HepG2 (cell line): Measurements from ENCODE around the gene SUMO4. TPM values are rescaled to one million over a fixed set of nuclear protein-coding genes. Genes with fewer than 3 reads are reported as not detected.

ENCODE experiments used
- ETV5 ChIP-seq: IDR thresholded peaks from 2 replicates; pipeline ENCODE4 v1.6.1; 2018; ENCODE audit warnings: missing biosample characterization, missing genetic modification reagents, inconsistent platforms, borderline replicate concordance
- HES4 ChIP-seq: sonication (generic); formaldehyde crosslinking; IDR thresholded peaks from 2 replicates; pipeline ENCODE4 v1.9.0; 2021; ENCODE audit warnings: mild to moderate bottlenecking, missing genetic modification reagents, borderline replicate concordance
- HHEX ChIP-seq: IDR thresholded peaks from 2 replicates; pipeline ENCODE4 v1.6.1; 2016; ENCODE audit warnings: control low read depth
- HNF1A ChIP-seq, 2 experiments: sonication (generic) in 1 of 2; formaldehyde crosslinking in 1 of 2; IDR thresholded peaks; 2 replicates each; pipeline versions ENCODE4 v1.4.0 to v1.6.1; 2016 to 2020; ENCODE audit warnings: borderline replicate concordance in 1 of 2, low read depth in 1 of 2, mild to moderate bottlenecking in 1 of 2, missing genetic modification reagents in 1 of 2
- IKZF1 ChIP-seq: fragments of 450-650 bp; IDR thresholded peaks from 2 replicates; pipeline ENCODE4 v1.7.1; 2016
- MIXL1 ChIP-seq: IDR thresholded peaks from 2 replicates; pipeline ENCODE4 v1.6.1; 2016
- MYC ChIP-seq: sonication (generic); formaldehyde crosslinking; IDR thresholded peaks from 2 replicates; pipeline ENCODE4 v1.9.0; 2021; ENCODE audit warnings: missing genetic modification reagents, borderline replicate concordance
- PAX8 ChIP-seq: sonication (generic); formaldehyde crosslinking; IDR thresholded peaks from 2 replicates; pipeline ENCODE4 v1.8.0; 2022; ENCODE audit warnings: mild to moderate bottlenecking, missing genetic modification reagents, borderline replicate concordance
- SOX6 ChIP-seq, 2 experiments: fragments of 450-650 bp in 1 of 2; sonication (generic) in 1 of 2; formaldehyde crosslinking in 1 of 2; IDR thresholded peaks; 2 replicates each; pipeline versions ENCODE4 v1.4.0 to v1.6.1; 2017 to 2020; ENCODE audit warnings: antibody characterized with exemption in 1 of 2, mild to moderate bottlenecking in 1 of 2, missing genetic modification reagents in 1 of 2
- TEAD2 ChIP-seq: sonication (generic); formaldehyde crosslinking; IDR thresholded peaks from 2 replicates; pipeline ENCODE4 v1.9.0; 2021; ENCODE audit warnings: missing genetic modification reagents
- ZFP36 ChIP-seq: fragments of 150-350 bp; IDR thresholded peaks from 2 replicates; pipeline ENCODE4 v1.6.1; 2018; ENCODE audit warnings: borderline replicate concordance, low read length, low read depth; ENCODE audit not compliant: partially characterized antibody
- ZFX ChIP-seq: sonication (generic); formaldehyde crosslinking; IDR thresholded peaks from 2 replicates; pipeline ENCODE4 v1.4.0; 2020; ENCODE audit warnings: mild to moderate bottlenecking, low read depth, missing genetic modification reagents, moderate library complexity
- ZFYVE20 ChIP-seq: sonication (generic); formaldehyde crosslinking; IDR thresholded peaks from 2 replicates; pipeline ENCODE4 v1.8.0; 2023; ENCODE audit warnings: low read depth, mild to moderate bottlenecking, moderate library complexity, missing genetic modification reagents, borderline replicate concordance
- ZGPAT ChIP-seq: IDR thresholded peaks from 2 replicates; pipeline ENCODE4 v1.6.1; 2016; ENCODE audit warnings: mild to moderate bottlenecking
- ZHX1 ChIP-seq: sonication (generic); formaldehyde crosslinking; IDR thresholded peaks from 2 replicates; pipeline ENCODE4 v1.8.1; 2022; ENCODE audit warnings: low read depth, mild to moderate bottlenecking, missing genetic modification reagents
- ZNF432 ChIP-seq: sonication (generic); formaldehyde crosslinking; IDR thresholded peaks from 2 replicates; pipeline ENCODE4 v1.5.0; 2020; ENCODE audit warnings: missing genetic modification reagents, mild to moderate bottlenecking, borderline replicate concordance
- ZNF451 ChIP-seq: sonication (generic); formaldehyde crosslinking; IDR thresholded peaks from 2 replicates; pipeline ENCODE4 v1.5.0; 2020; ENCODE audit warnings: mild to moderate bottlenecking, missing genetic modification reagents
- ZNF564 ChIP-seq: sonication (generic); formaldehyde crosslinking; IDR thresholded peaks from 2 replicates; pipeline ENCODE4 v1.8.1; 2023; ENCODE audit warnings: mild to moderate bottlenecking, missing genetic modification reagents
- polyA plus RNA-seq, 8 experiments: library from polyadenylated mRNA; depleted of rRNA in 3 of 8; stranded (reverse) in 7 of 8; unstranded in 1 of 8; fragments of >200 nt; fragmentation: Illumina TruSeq in 4 of 8; extraction: Trizol in 4 of 8; gene quantifications; 2 replicates each; pipeline versions ENCODE4 v1.2.1 to v1.2.3, GENCODE V29; 2011 to 2016; ENCODE audit warnings: low read depth in 4 of 8, missing spikeins in 1 of 8, mixed read lengths in 1 of 8; ENCODE audit not compliant: insufficient read depth in 1 of 8
- total RNA-seq, 5 experiments: library from RNA; depleted of rRNA; stranded (reverse); fragments of >200 nt; fragmentation: Illumina TruSeq; extraction: Trizol; gene quantifications; 2 replicates each; pipeline ENCODE4 v1.2.3, GENCODE V29; 2016; ENCODE audit warnings: low read depth in 1 of 5
- TF ChIP-seq, protein P1 (sequence below): IDR thresholded peaks from 2 replicates; pipeline ENCODE4 v1.6.1; 2018; ENCODE audit warnings: missing genetic modification reagents

The SUMO4 gene
- total and polyA plus RNA-seq, 2 of the 13 experiments (the other 11 are each of a cell fraction or from before 2014, with no cell fraction given) = 0.22 to 1.2 TPM

GRCh38 chr6:149431905-149432775 lies 32.1 kb downstream of the SUMO4 start (continued):
- TF ChIP-seq HNF1A (IDR thresholded peaks at IDR 0.05; ENCODE audit: low read depth) (no peak), HNF1A (CRISPR knock-in tag; IDR thresholded peaks at IDR 0.05; ENCODE audit: borderline replicate concordance) (no peak), HES4 (CRISPR knock-in tag) (no peak), ZNF564 (CRISPR knock-in tag) (no peak), SOX6 (IDR thresholded peaks at IDR 0.05) (no peak), SOX6 (CRISPR knock-in tag; IDR thresholded peaks at IDR 0.05) (peak; percentile 67), ZHX1 (0 out of 2 replicates have a peak, but pooled peaks have one; percentile 41), IKZF1 (no peak), ZFP36 (peak; percentile 49), ZFYVE20 (CRISPR knock-in tag) (no peak), MIXL1 (CRISPR knock-in tag) (peak; percentile 84), ZFX (no peak; the same call in 1 of the 2 replicates), MYC (CRISPR knock-in tag) (peak; percentile 46; the same call in 1 of the 2 replicates), TEAD2 (CRISPR knock-in tag) (no peak), PAX8 (CRISPR knock-in tag) (no peak), ZNF451 (0 out of 2 replicates have a peak, but pooled peaks have one; percentile 60), ETV5 (CRISPR knock-in tag) (peak; percentile 60), ZNF432 (CRISPR knock-in tag) (no peak), ZGPAT (CRISPR knock-in tag) (peak; percentile 70), HHEX (CRISPR knock-in tag) (no peak)
- TF ChIP-seq, protein P1, sequence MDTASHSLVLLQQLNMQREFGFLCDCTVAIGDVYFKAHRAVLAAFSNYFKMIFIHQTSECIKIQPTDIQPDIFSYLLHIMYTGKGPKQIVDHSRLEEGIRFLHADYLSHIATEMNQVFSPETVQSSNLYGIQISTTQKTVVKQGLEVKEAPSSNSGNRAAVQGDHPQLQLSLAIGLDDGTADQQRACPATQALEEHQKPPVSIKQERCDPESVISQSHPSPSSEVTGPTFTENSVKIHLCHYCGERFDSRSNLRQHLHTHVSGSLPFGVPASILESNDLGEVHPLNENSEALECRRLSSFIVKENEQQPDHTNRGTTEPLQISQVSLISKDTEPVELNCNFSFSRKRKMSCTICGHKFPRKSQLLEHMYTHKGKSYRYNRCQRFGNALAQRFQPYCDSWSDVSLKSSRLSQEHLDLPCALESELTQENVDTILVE (CRISPR knock-in tag) = 0 out of 2 replicates have a peak, but pooled peaks have one; percentile 50
